WERI-Rb-1 (cell line): ENCODE results near the gene STEAP4.
A peak's percentile ranks its signal among the peaks of the same experiment; 100 is the strongest.

ENCODE experiments used
- DNase-seq: peaks from one replicate; pipeline ENCODE4 v3.0.0-alpha.2; 2020
- H3K27ac ChIP-seq: fragments of 250-450 bp; sonication (Bioruptor Pico); 2 replicates; pipeline ENCODE4 v1.5.1; 2020; ENCODE audit warnings: mild to moderate bottlenecking, moderate library complexity
- H3K27me3 ChIP-seq: fragments of 250-450 bp; sonication (Bioruptor Pico); 2 replicates; pipeline ENCODE4 v1.5.1; 2021; ENCODE audit warnings: mild to moderate bottlenecking, low read depth, moderate library complexity; ENCODE audit not compliant: insufficient read depth, severe bottlenecking
- H3K36me3 ChIP-seq: fragments of 250-450 bp; sonication (Bioruptor Pico); 2 replicates; pipeline ENCODE4 v1.5.1; 2020; ENCODE audit warnings: mild to moderate bottlenecking, moderate library complexity
- H3K4me3 ChIP-seq: 2 replicates; pipeline ENCODE4 v1.5.1; 2011; ENCODE audit warnings: low read depth, mild to moderate bottlenecking, control low read depth, low read length
- H3K9me3 ChIP-seq: fragments of 250-450 bp; sonication (Bioruptor Pico); 2 replicates; pipeline ENCODE4 v1.5.1; 2021; ENCODE audit warnings: mild to moderate bottlenecking, moderate library complexity; ENCODE audit not compliant: severe bottlenecking
- CTCF ChIP-seq: IDR thresholded peaks from 2 replicates; pipeline ENCODE4 v1.5.1; 2011; ENCODE audit warnings: low read depth, mild to moderate bottlenecking, control low read depth, inconsistent platforms, low read length

The STEAP4 gene

GRCh38 chr7:88254721-88255424 is 51.8 kb downstream of the STEAP4 start:
- H3K9me3 ChIP-seq: peaks cover 5% of the 10 kb centered on the region
- no peak for DNase-seq
- no peak overlapping the region for H3K27ac ChIP-seq
- H3K36me3 ChIP-seq: no peaks in the 10 kb centered on the region
- no peak for TF ChIP-seq CTCF
- H3K4me3 ChIP-seq: no peak overlapping the region
- no peaks in the 10 kb centered on the region for H3K27me3 ChIP-seq

- DNase-seq: no peak
- Histone ChIP-seq H3K9me3 (peaks cover 5% of the 10 kb centered on the region), H3K4me3 (no peak overlapping the region), H3K27me3 (no peaks in the 10 kb centered on the region), H3K27ac (no peak overlapping the region), H3K36me3 (no peaks in the 10 kb centered on the region)
- no peak for TF ChIP-seq CTCF
Measured at GRCh38 chr7:88253640-88254039, 53.1 kb downstream of the STEAP4 start.

GRCh38 chr7:88244258-88244657 is 62.4 kb downstream of the STEAP4 start:
- no peak overlapping the region for H3K4me3 ChIP-seq
- H3K27me3 ChIP-seq: no peaks in the 10 kb centered on the region
- H3K9me3 ChIP-seq: no peaks in the 10 kb centered on the region
- H3K36me3 ChIP-seq: no peaks in the 10 kb centered on the region
- DNase-seq: no peak
- TF ChIP-seq CTCF: no peak
- H3K27ac ChIP-seq: no peak overlapping the region

- DNase-seq: peak; percentile 25
- H3K9me3 ChIP-seq: no peaks in the 10 kb centered on the region
- peak; percentile 43; the same call in 1 of the 2 replicates for TF ChIP-seq CTCF
- H3K4me3 ChIP-seq: no peak overlapping the region
- H3K27me3 ChIP-seq: no peaks in the 10 kb centered on the region
- no peaks in the 10 kb centered on the region for H3K36me3 ChIP-seq
- H3K27ac ChIP-seq: no peak overlapping the region
Measured at GRCh38 chr7:88243345-88243909, 63.3 kb downstream of the STEAP4 start.

- H3K27ac ChIP-seq: no peak overlapping the region
- H3K4me3 ChIP-seq: no peak overlapping the region
- no peak for DNase-seq
- no peaks in the 10 kb centered on the region for H3K9me3 ChIP-seq
- no peaks in the 10 kb centered on the region for H3K27me3 ChIP-seq
- H3K36me3 ChIP-seq: no peaks in the 10 kb centered on the region
- TF ChIP-seq CTCF: no peak
Measured at GRCh38 chr7:88239852-88240251, 66.8 kb downstream of the STEAP4 start.
